Measurements from ENCODE around the gene PDE1A. TPM values are rescaled to one million over a fixed set of nuclear protein-coding genes. Genes with fewer than 3 reads are reported as not detected.
A peak's percentile ranks its signal among the peaks of the same experiment; 100 is the strongest.

PDE1A gene
- total RNA-seq, 1 donor from 2014 or later, result 4.8 TPM

DNA sequence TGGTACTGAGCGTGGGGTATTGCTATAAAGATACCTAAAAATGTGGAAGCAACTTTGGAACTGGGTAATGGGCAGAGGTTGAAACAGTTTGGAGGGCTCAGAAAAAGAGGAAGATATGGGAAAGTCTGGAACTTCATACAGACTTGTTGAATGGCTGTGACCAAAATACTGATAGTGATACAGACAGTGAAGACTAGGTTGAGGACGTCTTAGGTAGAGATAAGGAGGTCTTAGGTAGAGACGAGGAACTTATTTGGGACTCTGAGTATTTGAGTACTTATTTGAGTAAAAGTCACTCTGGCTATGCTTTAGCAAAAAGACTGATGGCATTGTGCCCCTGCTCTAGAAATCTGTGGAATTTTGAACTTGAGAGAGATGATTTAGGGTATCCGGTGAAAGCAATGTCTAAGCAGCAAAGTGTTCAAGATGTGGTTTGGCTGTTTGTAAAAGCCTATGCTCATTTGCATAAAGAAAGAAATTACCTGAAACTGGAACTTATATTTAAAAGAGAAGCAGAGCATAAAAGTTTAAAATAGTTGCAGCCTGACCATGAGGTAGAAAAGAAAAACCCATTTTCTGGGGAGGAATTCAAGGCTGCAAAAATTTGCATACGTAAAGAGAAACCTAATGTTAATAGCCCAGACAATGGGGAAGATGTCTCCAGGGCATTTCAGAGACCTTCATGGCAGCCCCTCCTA lies 219.6 kb downstream of the PDE1A start:
- TF ChIP-seq, protein P1, sequence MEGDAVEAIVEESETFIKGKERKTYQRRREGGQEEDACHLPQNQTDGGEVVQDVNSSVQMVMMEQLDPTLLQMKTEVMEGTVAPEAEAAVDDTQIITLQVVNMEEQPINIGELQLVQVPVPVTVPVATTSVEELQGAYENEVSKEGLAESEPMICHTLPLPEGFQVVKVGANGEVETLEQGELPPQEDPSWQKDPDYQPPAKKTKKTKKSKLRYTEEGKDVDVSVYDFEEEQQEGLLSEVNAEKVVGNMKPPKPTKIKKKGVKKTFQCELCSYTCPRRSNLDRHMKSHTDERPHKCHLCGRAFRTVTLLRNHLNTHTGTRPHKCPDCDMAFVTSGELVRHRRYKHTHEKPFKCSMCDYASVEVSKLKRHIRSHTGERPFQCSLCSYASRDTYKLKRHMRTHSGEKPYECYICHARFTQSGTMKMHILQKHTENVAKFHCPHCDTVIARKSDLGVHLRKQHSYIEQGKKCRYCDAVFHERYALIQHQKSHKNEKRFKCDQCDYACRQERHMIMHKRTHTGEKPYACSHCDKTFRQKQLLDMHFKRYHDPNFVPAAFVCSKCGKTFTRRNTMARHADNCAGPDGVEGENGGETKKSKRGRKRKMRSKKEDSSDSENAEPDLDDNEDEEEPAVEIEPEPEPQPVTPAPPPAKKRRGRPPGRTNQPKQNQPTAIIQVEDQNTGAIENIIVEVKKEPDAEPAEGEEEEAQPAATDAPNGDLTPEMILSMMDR (IDR thresholded peaks at IDR 0.05), result no peak
- intact Hi-C loops (cut with DNase I), result no loop called here
- Histone ChIP-seq H3K27me3 (no peaks in the 10 kb centered on the region), H3K27ac (no peak overlapping the region), H3K4me3 (no peak overlapping the region), H3K9me3 (no peaks in the 10 kb centered on the region), H3K4me1 (no peaks in the 10 kb centered on the region), H3K36me3 (no peaks in the 10 kb centered on the region)
- no peak for DNase-seq (ENCODE audit: low spot score in 2 of 2)

DNA sequence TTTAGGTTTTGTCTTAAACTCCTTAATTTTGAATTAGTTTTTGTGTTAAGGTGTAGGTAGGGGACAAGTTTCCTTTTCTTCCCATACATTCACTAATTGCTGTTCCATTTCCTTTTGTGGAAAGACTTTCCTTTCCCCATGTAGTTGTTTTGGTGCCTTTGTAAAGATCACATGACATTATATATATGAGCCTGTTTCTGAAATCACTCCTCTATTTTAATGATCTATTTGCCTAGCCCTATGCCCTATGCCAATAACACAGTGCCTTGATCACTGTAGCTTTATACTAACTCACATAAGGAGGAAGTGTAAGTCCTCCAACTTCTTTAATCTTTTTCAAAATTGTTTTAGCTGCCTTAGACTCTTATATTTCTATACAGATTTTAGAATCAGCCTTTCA lies 229.3 kb downstream of the PDE1A start:
- intact Hi-C loops (cut with DNase I), result no loop called here
- no peak for DNase-seq (ENCODE audit: low spot score in 2 of 2)
- Histone ChIP-seq H3K4me1 (no peaks in the 10 kb centered on the region), H3K9me3 (no peaks in the 10 kb centered on the region), H3K27me3 (no peaks in the 10 kb centered on the region), H3K4me3 (no peak overlapping the region), H3K36me3 (peaks cover 4 to 13% of the 10 kb centered on the region in 2 donors), H3K27ac (no peak overlapping the region)
- TF ChIP-seq, protein P1 (IDR thresholded peaks at IDR 0.05), result no peak

DNA sequence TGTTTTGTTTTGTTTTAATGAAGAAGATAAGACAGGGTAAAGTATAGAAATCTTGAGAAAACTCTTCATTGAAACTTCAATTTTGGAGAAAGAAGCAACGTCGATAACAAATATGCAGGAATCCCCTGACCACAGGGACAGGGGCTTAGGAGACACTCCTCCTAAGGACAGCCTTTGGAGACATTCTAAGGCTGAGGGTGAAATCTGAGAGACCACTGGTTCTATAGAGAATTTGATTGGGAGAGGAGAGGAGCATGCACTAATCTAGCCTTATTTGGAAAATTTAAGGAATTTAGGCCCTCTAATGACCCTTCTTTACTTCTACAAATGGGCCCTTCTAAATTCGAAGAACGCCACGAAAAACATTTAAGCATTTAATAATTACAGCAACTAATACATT lies 233.5 kb downstream of the PDE1A start:
- TF ChIP-seq, protein P1 (IDR thresholded peaks at IDR 0.05), result no peak
- Histone ChIP-seq H3K36me3 (no peaks in the 10 kb centered on the region), H3K27ac (no peak overlapping the region), H3K4me3 (no peak overlapping the region), H3K4me1 (no peaks in the 10 kb centered on the region), H3K9me3 (no peaks in the 10 kb centered on the region), H3K27me3 (no peaks in the 10 kb centered on the region)
- DNase-seq (ENCODE audit: low spot score in 2 of 2), result no peak
- intact Hi-C loops (cut with DNase I), result no loop called here

GRCh38 chr2:182191061-182191460 lies 235.8 kb downstream of the PDE1A start:
- no peaks in the 10 kb centered on the region for H3K9me3 ChIP-seq
- H3K4me3 ChIP-seq, result no peak overlapping the region
- no peak overlapping the region for H3K27ac ChIP-seq
- no peaks in the 10 kb centered on the region for H3K4me1 ChIP-seq
- H3K27me3 ChIP-seq, result no peaks in the 10 kb centered on the region
- H3K36me3 ChIP-seq, result no peaks in the 10 kb centered on the region
- TF ChIP-seq, protein P1 (IDR thresholded peaks at IDR 0.05), result no peak
- intact Hi-C loops (cut with DNase I), result no loop called here
- DNase-seq (ENCODE audit: low spot score in 2 of 2), result no peak

DNA sequence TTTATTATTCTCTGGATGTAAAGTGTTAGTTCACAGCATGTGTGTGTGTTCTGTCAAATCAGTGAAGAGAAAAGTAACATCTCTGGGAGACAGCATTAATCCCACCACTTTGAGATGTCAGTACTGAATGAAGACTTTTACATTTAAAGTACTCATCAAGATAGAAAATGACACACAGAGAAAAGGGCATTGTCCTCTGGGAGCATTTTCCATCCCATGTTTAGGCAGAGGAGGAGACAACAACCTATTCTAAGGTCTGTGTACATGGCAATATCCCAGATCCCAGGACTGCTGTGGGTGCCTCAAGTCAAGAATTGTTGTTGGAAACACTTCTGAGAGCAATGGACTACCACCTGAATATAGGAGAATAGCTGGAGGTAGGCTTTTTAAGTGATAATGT lies 239.7 kb downstream of the PDE1A start:
- no peak for DNase-seq (ENCODE audit: low spot score in 2 of 2)
- intact Hi-C loops (cut with DNase I), result no loop called here
- Histone ChIP-seq H3K9me3 (peaks cover 0 to 20% of the 10 kb centered on the region in 2 donors), H3K4me1 (no peaks in the 10 kb centered on the region), H3K36me3 (peaks cover 4 to 14% of the 10 kb centered on the region in 2 donors), H3K4me3 (no peak overlapping the region), H3K27me3 (no peaks in the 10 kb centered on the region), H3K27ac (peak overlapping the region in 1 of 2 donors; percentile 7)
- TF ChIP-seq, protein P1 (IDR thresholded peaks at IDR 0.05), result no peak
